ENCODE results near the gene FAM193B.
A peak's percentile ranks its signal among the peaks of the same experiment; 100 is the strongest.

FAM193B gene

DNA sequence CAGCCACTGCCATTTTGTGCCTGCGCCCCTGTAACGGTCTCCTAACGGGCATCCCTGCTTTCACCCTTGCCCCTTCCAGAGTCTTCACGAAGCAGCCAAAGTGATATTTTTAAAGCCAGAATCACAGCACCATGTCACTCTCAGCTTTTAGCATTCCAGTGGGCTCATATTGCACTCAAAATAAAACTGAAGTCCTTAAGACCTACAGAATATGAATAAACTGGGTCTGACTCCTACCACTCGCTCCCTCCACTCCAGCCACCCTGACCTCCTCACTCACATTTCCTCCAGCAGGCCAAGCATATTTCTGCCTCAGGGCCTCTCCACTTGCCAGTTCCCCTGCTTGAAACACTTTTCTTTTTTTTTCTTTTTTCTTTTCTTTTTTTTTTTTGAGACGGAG is 54.5 kb downstream of the FAM193B start:
- TF ChIP-seq FOXP2 (optimal IDR thresholded peaks at IDR 0.05; ENCODE audit: borderline replicate concordance, extremely low read depth, extremely low read length, insufficient read depth), result no peak
- no peak for TF ChIP-seq TAF1 (IDR thresholded peaks at IDR 0.05; ENCODE audit: borderline replicate concordance, insufficient read depth, low read length)
- TF ChIP-seq, protein P1, sequence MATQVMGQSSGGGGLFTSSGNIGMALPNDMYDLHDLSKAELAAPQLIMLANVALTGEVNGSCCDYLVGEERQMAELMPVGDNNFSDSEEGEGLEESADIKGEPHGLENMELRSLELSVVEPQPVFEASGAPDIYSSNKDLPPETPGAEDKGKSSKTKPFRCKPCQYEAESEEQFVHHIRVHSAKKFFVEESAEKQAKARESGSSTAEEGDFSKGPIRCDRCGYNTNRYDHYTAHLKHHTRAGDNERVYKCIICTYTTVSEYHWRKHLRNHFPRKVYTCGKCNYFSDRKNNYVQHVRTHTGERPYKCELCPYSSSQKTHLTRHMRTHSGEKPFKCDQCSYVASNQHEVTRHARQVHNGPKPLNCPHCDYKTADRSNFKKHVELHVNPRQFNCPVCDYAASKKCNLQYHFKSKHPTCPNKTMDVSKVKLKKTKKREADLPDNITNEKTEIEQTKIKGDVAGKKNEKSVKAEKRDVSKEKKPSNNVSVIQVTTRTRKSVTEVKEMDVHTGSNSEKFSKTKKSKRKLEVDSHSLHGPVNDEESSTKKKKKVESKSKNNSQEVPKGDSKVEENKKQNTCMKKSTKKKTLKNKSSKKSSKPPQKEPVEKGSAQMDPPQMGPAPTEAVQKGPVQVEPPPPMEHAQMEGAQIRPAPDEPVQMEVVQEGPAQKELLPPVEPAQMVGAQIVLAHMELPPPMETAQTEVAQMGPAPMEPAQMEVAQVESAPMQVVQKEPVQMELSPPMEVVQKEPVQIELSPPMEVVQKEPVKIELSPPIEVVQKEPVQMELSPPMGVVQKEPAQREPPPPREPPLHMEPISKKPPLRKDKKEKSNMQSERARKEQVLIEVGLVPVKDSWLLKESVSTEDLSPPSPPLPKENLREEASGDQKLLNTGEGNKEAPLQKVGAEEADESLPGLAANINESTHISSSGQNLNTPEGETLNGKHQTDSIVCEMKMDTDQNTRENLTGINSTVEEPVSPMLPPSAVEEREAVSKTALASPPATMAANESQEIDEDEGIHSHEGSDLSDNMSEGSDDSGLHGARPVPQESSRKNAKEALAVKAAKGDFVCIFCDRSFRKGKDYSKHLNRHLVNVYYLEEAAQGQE (IDR thresholded peaks at IDR 0.05; ENCODE audit: insufficient read depth in 1 of 2, low read depth in 2 of 2, low read length in 2 of 2), result no peak
- TF ChIP-seq SIN3A (IDR thresholded peaks at IDR 0.05; ENCODE audit: borderline replicate concordance, insufficient read depth, low read length), result no peak
- TF ChIP-seq POLR2AphosphoS5 (IDR thresholded peaks at IDR 0.05; ENCODE audit: low read depth, low read length), result no peak

DNA sequence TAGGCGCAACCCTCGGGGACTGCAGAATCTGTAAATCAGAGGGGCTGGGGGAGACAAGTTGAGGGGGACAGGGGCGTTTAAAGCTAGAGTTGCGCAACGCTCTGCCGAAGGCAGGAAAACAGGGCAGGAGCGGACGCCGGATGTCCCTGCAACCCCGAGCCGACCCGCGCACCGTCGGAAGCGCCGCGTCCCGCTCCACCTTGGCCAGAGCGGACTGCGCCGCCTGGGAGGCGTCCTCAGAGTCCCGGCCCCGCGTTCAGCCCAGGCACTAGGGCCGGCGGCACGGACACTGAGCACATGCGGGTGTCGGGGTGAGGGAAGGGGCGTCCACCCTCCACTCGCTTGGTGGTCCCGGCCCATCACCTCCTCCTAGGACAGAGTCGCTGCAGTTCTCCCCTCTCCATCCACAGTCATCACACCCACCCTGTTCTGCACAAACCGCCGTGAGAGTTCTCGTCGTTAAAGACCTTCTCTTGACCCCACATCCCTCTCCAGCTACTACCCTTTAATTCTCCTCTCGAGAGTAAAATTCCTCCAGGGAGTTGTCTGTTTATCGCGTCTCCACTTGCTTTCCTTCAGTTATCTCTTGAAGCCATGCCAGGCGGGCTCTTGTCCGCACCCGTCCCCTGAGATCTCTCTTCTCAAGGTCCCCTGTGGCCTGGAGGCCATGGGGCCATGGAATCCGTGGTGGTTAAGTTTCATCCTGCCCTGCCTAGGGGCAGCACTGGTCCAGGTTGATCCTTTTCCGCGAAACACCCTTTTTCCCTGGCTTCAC is 56.2 kb downstream of the FAM193B start:
- TF ChIP-seq FOXP2 (optimal IDR thresholded peaks at IDR 0.05; ENCODE audit: borderline replicate concordance, extremely low read depth, extremely low read length, insufficient read depth), result no peak
- TF ChIP-seq TAF1 (IDR thresholded peaks at IDR 0.05; ENCODE audit: borderline replicate concordance, insufficient read depth, low read length), result no peak
- TF ChIP-seq SIN3A (IDR thresholded peaks at IDR 0.05; ENCODE audit: borderline replicate concordance, insufficient read depth, low read length), result no peak
- TF ChIP-seq POLR2AphosphoS5 (IDR thresholded peaks at IDR 0.05; ENCODE audit: low read depth, low read length), result no peak
- TF ChIP-seq, protein P1 (IDR thresholded peaks at IDR 0.05; ENCODE audit: insufficient read depth in 1 of 2, low read depth in 2 of 2, low read length in 2 of 2), result no peak

DNA sequence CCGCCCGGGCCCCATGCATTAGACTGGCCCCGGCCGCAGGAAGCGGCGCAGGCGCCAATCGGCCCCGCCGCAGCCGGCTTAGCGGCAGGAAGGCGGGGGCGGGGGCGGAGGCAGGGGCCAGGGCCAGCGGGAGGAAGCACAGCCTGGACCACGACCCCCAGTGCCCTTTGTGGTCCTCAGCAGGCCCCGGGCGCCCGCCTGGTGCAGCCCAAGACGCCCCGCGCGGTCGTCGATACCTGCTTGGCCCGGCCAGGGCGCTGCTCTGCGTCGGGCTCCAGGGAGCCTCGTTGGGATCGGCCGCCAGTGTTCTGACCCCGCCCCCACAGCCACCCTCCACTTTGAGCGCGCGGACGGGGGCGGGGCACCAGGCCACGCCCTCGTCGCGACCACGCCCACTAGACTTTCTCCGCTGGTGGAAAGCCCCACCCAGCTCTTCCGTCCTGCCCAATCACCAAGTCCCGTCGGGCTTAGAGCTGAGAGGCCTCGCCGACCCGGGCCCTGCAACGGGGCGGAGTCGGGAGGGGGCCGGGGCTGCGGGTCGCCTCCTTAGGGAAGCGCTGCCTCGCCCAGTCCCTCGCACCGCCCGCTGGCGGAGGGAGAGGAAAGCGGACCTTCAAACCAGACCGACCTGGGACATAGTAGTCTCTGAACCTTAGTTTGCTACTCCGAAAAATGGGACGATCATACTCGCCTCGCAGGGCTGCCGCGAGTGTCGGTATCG is 56.9 kb downstream of the FAM193B start, which contains the start of gene PDLIM7:
Gene PDLIM7 (minus strand): TSS at position 313 of the 721 bp plus-strand sequence. CDS start 1,092 bp downstream, outside the sequence.
- TF ChIP-seq TAF1 (IDR thresholded peaks at IDR 0.05; ENCODE audit: borderline replicate concordance, insufficient read depth, low read length), result peak; percentile 95
- TF ChIP-seq, protein P1 (IDR thresholded peaks at IDR 0.05; ENCODE audit: insufficient read depth in 1 of 2, low read depth in 2 of 2, low read length in 2 of 2), result no peak
- TF ChIP-seq POLR2AphosphoS5 (IDR thresholded peaks at IDR 0.05; ENCODE audit: low read depth, low read length), result peak; percentile 97
- no peak for TF ChIP-seq FOXP2 (optimal IDR thresholded peaks at IDR 0.05; ENCODE audit: borderline replicate concordance, extremely low read depth, extremely low read length, insufficient read depth)
- TF ChIP-seq SIN3A (IDR thresholded peaks at IDR 0.05; ENCODE audit: borderline replicate concordance, insufficient read depth, low read length), result peak; percentile 48; the same call in 1 of the 2 replicates

DNA sequence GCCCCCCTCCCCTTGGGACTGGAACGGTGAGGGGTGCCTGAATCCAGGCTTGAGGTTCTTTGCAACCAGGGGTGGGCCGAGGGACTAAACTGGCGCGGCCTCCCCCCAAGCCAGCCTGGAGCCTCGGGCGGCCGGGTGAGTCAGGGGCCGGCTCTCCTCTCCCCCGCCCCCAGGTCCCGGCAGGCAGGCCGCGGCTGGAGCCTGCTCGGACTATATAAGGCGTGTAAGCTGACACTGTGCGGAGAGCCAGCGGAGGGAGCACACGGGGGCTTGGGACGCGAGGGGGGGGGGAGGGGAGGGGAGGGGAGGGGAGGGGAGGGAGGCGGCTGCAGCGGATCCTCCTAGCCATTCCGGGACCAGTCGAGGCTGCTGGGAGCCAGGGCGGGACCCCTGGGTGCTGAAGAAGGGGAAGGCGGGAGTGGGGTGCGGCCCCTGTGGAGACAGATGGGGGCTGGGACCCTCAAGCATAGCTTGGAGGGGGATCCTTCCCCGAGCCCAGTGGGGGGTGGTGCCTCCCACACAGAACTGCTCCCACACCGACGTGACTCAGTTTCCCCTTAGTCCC is 57.6 kb downstream of the FAM193B start:
- TF ChIP-seq FOXP2 (optimal IDR thresholded peaks at IDR 0.05; ENCODE audit: borderline replicate concordance, extremely low read depth, extremely low read length, insufficient read depth) (no peak), TAF1 (IDR thresholded peaks at IDR 0.05; ENCODE audit: borderline replicate concordance, insufficient read depth, low read length) (peak; percentile 23; the same call in 1 of the 2 replicates)

DNA sequence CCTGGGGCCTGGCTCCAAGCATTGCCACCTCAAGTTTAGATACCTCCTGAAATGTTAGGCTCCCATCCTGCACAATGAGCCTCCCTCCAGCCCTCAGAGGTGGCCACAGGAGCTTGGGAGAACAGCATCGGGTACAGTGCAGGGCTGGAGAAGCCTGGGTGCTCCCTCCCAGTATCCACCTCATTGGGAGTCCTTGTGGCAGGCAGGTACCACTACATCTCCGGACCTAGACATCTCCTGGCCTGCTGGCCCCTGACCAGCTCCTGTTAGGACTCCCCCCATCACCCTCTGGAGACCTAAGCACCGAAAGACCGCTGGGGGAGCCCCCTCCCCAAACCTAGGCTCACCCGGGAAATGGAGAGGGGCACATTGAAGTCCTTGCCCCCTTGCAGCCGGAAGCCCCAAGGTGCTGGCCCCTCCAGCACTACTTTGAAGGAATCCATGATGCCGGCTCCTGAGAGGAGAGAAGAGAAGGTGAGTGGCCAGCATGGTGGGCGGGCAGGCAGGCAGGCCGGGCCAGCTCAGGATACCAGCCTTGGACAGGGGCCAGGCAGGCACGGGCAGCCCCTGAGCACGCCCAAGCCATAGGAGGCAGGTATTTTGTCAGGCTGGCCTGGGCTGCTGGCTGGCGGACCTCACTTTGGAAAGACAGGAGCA is 58.2 kb downstream of the FAM193B start:
- TF ChIP-seq SIN3A (IDR thresholded peaks at IDR 0.05; ENCODE audit: borderline replicate concordance, insufficient read depth, low read length) (no peak), FOXP2 (optimal IDR thresholded peaks at IDR 0.05; ENCODE audit: borderline replicate concordance, extremely low read depth, extremely low read length, insufficient read depth) (no peak), POLR2AphosphoS5 (IDR thresholded peaks at IDR 0.05; ENCODE audit: low read depth, low read length) (no peak), TAF1 (IDR thresholded peaks at IDR 0.05; ENCODE audit: borderline replicate concordance, insufficient read depth, low read length) (no peak)
- TF ChIP-seq, protein P1 (IDR thresholded peaks at IDR 0.05; ENCODE audit: insufficient read depth in 1 of 2, low read depth in 2 of 2, low read length in 2 of 2), result no peak
